H1 (cell line): ENCODE data around the gene VEZT. TPM values are rescaled to one million over a fixed set of nuclear protein-coding genes. Genes with fewer than 3 reads are reported as not detected.

ENCODE experiments used
- CTCF ChIA-PET: fragments of 300-600 bp; sonication (Branson Sonifier 250); formaldehyde crosslinking; loops from one replicate; lab custom pipeline; 2021; ENCODE audit not compliant: partially characterized antibody; lab: Charles Lee
- POLR2A ChIA-PET: fragments of 300-600 bp; sonication (Branson Sonifier 250); formaldehyde crosslinking; loops from one replicate; lab custom pipeline; 2021; ENCODE audit warnings: inconsistent platforms; ENCODE audit not compliant: partially characterized antibody; lab: Charles Lee
- DNase-seq, 2 experiments: peaks; one replicate each; pipeline versions ENCODE4 v3.0.0 to v3.0.0-alpha.2; 2010 to 2022; ENCODE audit warnings: low spot score in 2 of 2, low read depth in 1 of 2, mixed read lengths in 1 of 2
- FAIRE-seq: peaks from 2 replicates; lab custom pipeline; 2011; peaks lifted over from hg19 to GRCh38; lab: Jason Lieb, UNC
- H2AFZ ChIP-seq: 2 replicates; pipeline ENCODE4 v1.8.1; 2012; ENCODE audit warnings: low read length, inconsistent platforms
- H2AK5ac ChIP-seq: 2 replicates; pipeline ENCODE4 v1.6.1; 2013; ENCODE audit warnings: low read depth, low read length
- H2BK120ac ChIP-seq: replicated peaks from 2 replicates; pipeline ENCODE3; 2013; ENCODE audit warnings: low read depth, low read length, inconsistent platforms
- H2BK12ac ChIP-seq: 2 replicates; pipeline ENCODE4 v1.6.1; 2013; ENCODE audit warnings: low read depth, low read length
- H2BK15ac ChIP-seq: 2 replicates; pipeline ENCODE4 v1.6.1; 2013; ENCODE audit warnings: low read length
- H2BK20ac ChIP-seq: 2 replicates; pipeline ENCODE4 v1.6.1; 2013; ENCODE audit warnings: low read length
- H2BK5ac ChIP-seq: 2 replicates; pipeline ENCODE4 v1.6.1; 2013; ENCODE audit warnings: low read depth, low read length
- H3K14ac ChIP-seq: 2 replicates; pipeline ENCODE4 v1.6.1; 2013; ENCODE audit warnings: inconsistent platforms; ENCODE audit not compliant: insufficient read length
- H3K18ac ChIP-seq: 2 replicates; pipeline ENCODE4 v1.6.1; 2013; ENCODE audit warnings: low read length; ENCODE audit errors: extremely low read depth
- H3K23ac ChIP-seq: 2 replicates; pipeline ENCODE4 v1.6.1; 2013; ENCODE audit warnings: inconsistent platforms; ENCODE audit not compliant: insufficient read length
- H3K23me2 ChIP-seq: 2 replicates; pipeline ENCODE4 v1.6.1; 2013; ENCODE audit warnings: low read depth, low read length
- H3K27ac ChIP-seq: 2 replicates; pipeline ENCODE4 v1.6.1; 2011; ENCODE audit warnings: low read depth, low read length, inconsistent platforms
- H3K27me3 ChIP-seq, 4 experiments: replicated peaks in 1 of 4; 1 replicate in 1 of 4; 2 replicates in 3 of 4; pipeline versions ENCODE4 v1.6.1 to v1.8.1; 2011 to 2013; ENCODE audit warnings: low read length in 3 of 4, mild to moderate bottlenecking in 3 of 4, inconsistent platforms in 2 of 4, mixed read lengths in 2 of 4, moderate library complexity in 1 of 4; ENCODE audit not compliant: control insufficient read depth in 3 of 4, insufficient read depth in 3 of 4; ENCODE audit errors: extremely low read depth in 1 of 4
- H3K36me3 ChIP-seq, 4 experiments: 2 replicates each; pipeline versions ENCODE4 v1.6.1 to v1.8.1; 2011 to 2013; ENCODE audit warnings: mild to moderate bottlenecking in 4 of 4, low read length in 3 of 4, moderate library complexity in 2 of 4, control low read depth in 1 of 4, inconsistent platforms in 1 of 4; ENCODE audit not compliant: insufficient read depth in 4 of 4, control insufficient read depth in 2 of 4
- H3K4ac ChIP-seq: replicated peaks from 2 replicates; pipeline ENCODE3; 2013; ENCODE audit warnings: low read length, low read depth, mixed read lengths, inconsistent platforms; ENCODE audit not compliant: insufficient read length
- H3K4me1 ChIP-seq, 4 experiments: replicated peaks in 1 of 4; 1 replicate in 1 of 4; 2 replicates in 3 of 4; pipeline versions ENCODE4 v1.6.1 to v1.8.1; 2011 to 2013; ENCODE audit warnings: low read length in 3 of 4, inconsistent platforms in 2 of 4, mixed read lengths in 1 of 4; ENCODE audit not compliant: insufficient read depth in 4 of 4, control insufficient read depth in 3 of 4
- H3K4me2 ChIP-seq, 2 experiments: 2 replicates each; pipeline versions ENCODE4 v1.6.1 to v1.8.1; 2011 to 2013; ENCODE audit warnings: low read depth in 2 of 2, low read length in 2 of 2, control low read depth in 1 of 2, inconsistent platforms in 1 of 2, mild to moderate bottlenecking in 1 of 2; ENCODE audit not compliant: insufficient read depth in 1 of 2
- H3K4me3 ChIP-seq, 4 experiments: fragments of 200-600, 300-600 bp in 1 of 4; sonication (generic), shearing (Covaris generic), sonication (Bioruptor Twin) in 1 of 4; 2 replicates each; pipeline versions ENCODE4 v1.5.1 to v1.8.1; 2011 to 2016; ENCODE audit warnings: low read length in 4 of 4, low read depth in 3 of 4, control low read depth in 2 of 4, inconsistent platforms in 2 of 4, mild to moderate bottlenecking in 2 of 4, mixed read lengths in 1 of 4, moderate library complexity in 1 of 4; ENCODE audit not compliant: insufficient read depth in 2 of 4; ENCODE audit errors: extremely low read depth in 1 of 4
- H3K56ac ChIP-seq: replicated peaks from 2 replicates; pipeline ENCODE3; 2013; ENCODE audit warnings: low read depth, mild to moderate bottlenecking, mixed read lengths, low read length, inconsistent platforms; ENCODE audit not compliant: insufficient read length
- H3K79me1 ChIP-seq: 2 replicates; pipeline ENCODE4 v1.6.1; 2013; ENCODE audit warnings: low read depth, low read length, control low read depth
- H3K79me2 ChIP-seq, 2 experiments: 2 replicates each; pipeline versions ENCODE4 v1.6.1 to v1.8.1; 2012 to 2013; ENCODE audit warnings: low read length in 2 of 2, mild to moderate bottlenecking in 2 of 2, inconsistent platforms in 1 of 2; ENCODE audit not compliant: insufficient read depth in 2 of 2, control insufficient read depth in 1 of 2
- H3K9ac ChIP-seq, 4 experiments: replicated peaks in 1 of 4; 1 replicate in 1 of 4; 2 replicates in 3 of 4; pipeline versions ENCODE4 v1.6.1 to v1.8.1; 2011 to 2013; ENCODE audit warnings: low read depth in 3 of 4, low read length in 3 of 4, control low read depth in 2 of 4, mild to moderate bottlenecking in 2 of 4, moderate library complexity in 2 of 4, inconsistent platforms in 1 of 4; ENCODE audit errors: extremely low read depth in 1 of 4
- H3K9me3 ChIP-seq, 2 experiments: 2 replicates each; pipeline versions ENCODE4 v1.6.1 to v1.8.1; 2012 to 2013; ENCODE audit warnings: mild to moderate bottlenecking in 2 of 2, moderate library complexity in 2 of 2, control low read depth in 1 of 2, inconsistent platforms in 1 of 2, low read depth in 1 of 2, low read length in 1 of 2, mixed read lengths in 1 of 2; ENCODE audit not compliant: insufficient read depth in 2 of 2
- H4K20me1 ChIP-seq, 2 experiments: replicated peaks in 1 of 2; 2 replicates each; pipeline versions ENCODE3 to v1.8.1; 2011 to 2013; ENCODE audit warnings: inconsistent platforms in 2 of 2, low read length in 2 of 2, mild to moderate bottlenecking in 1 of 2; ENCODE audit not compliant: insufficient read depth in 2 of 2, control insufficient read depth in 1 of 2
- H4K5ac ChIP-seq: 2 replicates; pipeline ENCODE4 v1.6.1; 2013; ENCODE audit warnings: low read length, low read depth, mixed read lengths, inconsistent platforms; ENCODE audit not compliant: insufficient read length
- H4K8ac ChIP-seq: 2 replicates; pipeline ENCODE4 v1.8.0; 2013; ENCODE audit warnings: mild to moderate bottlenecking, moderate library complexity, low read length, inconsistent platforms; ENCODE audit not compliant: insufficient read depth; ENCODE audit errors: extremely low read depth
- H4K91ac ChIP-seq: replicated peaks from 2 replicates; pipeline ENCODE3; 2013; ENCODE audit warnings: low read length, mixed read lengths, inconsistent platforms; ENCODE audit not compliant: insufficient read length
- EP300 ChIP-seq, 2 experiments: IDR thresholded peaks; 1 replicate in 1 of 2; 2 replicates in 1 of 2; pipeline ENCODE4 v1.6.1; 2011 to 2012; ENCODE audit warnings: low read depth in 2 of 2, low read length in 2 of 2, mild to moderate bottlenecking in 2 of 2, borderline replicate concordance in 1 of 2, inconsistent platforms in 1 of 2, moderate library complexity in 1 of 2
- KDM4A ChIP-seq: IDR thresholded peaks from one replicate; pipeline ENCODE4 v1.7.1; 2012; ENCODE audit warnings: low read depth, mild to moderate bottlenecking, moderate library complexity, low read length, inconsistent platforms; ENCODE audit not compliant: severe bottlenecking
- NRF1 ChIP-seq: IDR thresholded peaks from 2 replicates; pipeline ENCODE4 v1.6.1; 2011; ENCODE audit warnings: mild to moderate bottlenecking, low read depth, low read length, improper control_type of control experiment
- POLR2A ChIP-seq, 2 experiments: IDR thresholded peaks; 1 replicate in 1 of 2; 2 replicates in 1 of 2; pipeline ENCODE4 v1.6.1; 2011; ENCODE audit warnings: low read depth in 2 of 2, low read length in 2 of 2, mild to moderate bottlenecking in 2 of 2; ENCODE audit errors: control extremely low read depth in 1 of 2
- POLR2AphosphoS5 ChIP-seq: IDR thresholded peaks from 2 replicates; pipeline ENCODE4 v1.6.1; 2011; ENCODE audit warnings: low read depth, low read length
- RBBP5 ChIP-seq: IDR thresholded peaks from 2 replicates; pipeline ENCODE4 v1.7.1; 2012; ENCODE audit warnings: low read depth, mild to moderate bottlenecking, inconsistent platforms, low read length, moderate library complexity, borderline replicate concordance
- SAP30 ChIP-seq: fragments of 300-600 bp; sonication (generic); IDR thresholded peaks from 2 replicates; pipeline ENCODE4 v1.7.1; 2012; ENCODE audit warnings: low read length, moderate library complexity, mild to moderate bottlenecking, inconsistent platforms; ENCODE audit not compliant: insufficient read depth, insufficient replicate concordance
- SIN3A ChIP-seq, 2 experiments: IDR thresholded peaks in 1 of 2; conservative IDR thresholded peaks in 1 of 2; 2 replicates each; pipeline ENCODE4 v1.6.1; 2011 to 2012; ENCODE audit warnings: low read length in 2 of 2, improper control_type of control experiment in 1 of 2, low read depth in 1 of 2, mild to moderate bottlenecking in 1 of 2
- SRF ChIP-seq: IDR thresholded peaks from 2 replicates; pipeline ENCODE4 v1.6.1; 2011; ENCODE audit warnings: mild to moderate bottlenecking, low read depth, low read length, moderate library complexity
- TCF12 ChIP-seq: IDR thresholded peaks from 2 replicates; pipeline ENCODE4 v1.6.1; 2011; ENCODE audit warnings: low read depth, mild to moderate bottlenecking, low read length
- YY1 ChIP-seq: IDR thresholded peaks from 2 replicates; pipeline ENCODE4 v1.6.1; 2011; ENCODE audit warnings: low read depth, mild to moderate bottlenecking, low read length
- WGBS, 2 experiments: shearing (Covaris generic) in 1 of 2; methylation state at CpG; one replicate each; pipeline versions ENCODE4 v1.1.6 to v1.1.7; 2013 to 2015; ENCODE audit warnings: low lambda C conversion rate in 2 of 2, mixed read lengths in 2 of 2, inconsistent platforms in 1 of 2, low coverage in 1 of 2, missing lambda C conversion rate in 1 of 2; ENCODE audit not compliant: insufficient replicate concordance in 2 of 2, insufficient coverage in 1 of 2, insufficient read length in 1 of 2; ENCODE audit errors: extremely low coverage in 1 of 2, missing lambda C conversion rate in 1 of 2; 5-methylcytosine and 5-hydroxymethylcytosine counted together
- polyA plus RNA-seq, 7 experiments: library from polyadenylated mRNA; depleted of rRNA in 3 of 7; stranded (reverse) in 5 of 7; unstranded in 2 of 7; fragments of >200 nt in 5 of 7; fragments of 200-250 nt in 2 of 7; gene quantifications; 1 replicate in 5 of 7; 2 replicates in 1 of 7; 4 replicates in 1 of 7; pipeline versions ENCODE4 v1.2.1 to v1.2.3, GENCODE V29; 2011 to 2013; ENCODE audit warnings: missing spikeins in 2 of 7, mixed read lengths in 2 of 7
- total RNA-seq: library from RNA; stranded (reverse); fragmentation: NEBNext Ultra II Directional; extraction: Animal tissue kit (Norgen Biotek cat#: 25700); gene quantifications from 2 replicates; pipeline ENCODE4 v1.2.1, GENCODE V29; 2021
- TF ChIP-seq, protein P1 (sequence below), 3 experiments: IDR thresholded peaks; 1 replicate in 2 of 3; 2 replicates in 1 of 3; pipeline versions ENCODE4 v1.5.1 to v1.6.1; 2011; ENCODE audit warnings: low read length in 3 of 3, mild to moderate bottlenecking in 3 of 3, inconsistent platforms in 2 of 3, low read depth in 1 of 3, moderate library complexity in 1 of 3; ENCODE audit not compliant: insufficient read depth in 1 of 3; ENCODE audit errors: control extremely low read depth in 1 of 3

Gene VEZT
- total and polyA plus RNA-seq, 2 of the 8 experiments (the other 6 are each of a cell fraction or from before 2014, with no cell fraction given): 44.0 to 56.1 TPM

GRCh38 chr12:95228617-95229016 lies 11.0 kb downstream of the VEZT start:
- Histone ChIP-seq H2BK120ac (no peak overlapping the region), H3K4me1 (no peaks in the 10 kb centered on the region), H2BK5ac (no peak overlapping the region), H3K4me2 (no peak overlapping the region), H3K23me2 (no peaks in the 10 kb centered on the region), H2BK15ac (no peak overlapping the region), H3K4me3 (no peak overlapping the region), H3K36me3 (peaks cover 0 to 22% (median 3%) of the 10 kb centered on the region in 4 experiments; a peak in 4 of 8 replicates), H4K91ac (no peak overlapping the region), H3K4ac (no peak overlapping the region), H3K79me1 (peaks cover 7% of the 10 kb centered on the region), H3K56ac (no peak overlapping the region), H2BK20ac (no peak overlapping the region), H3K9ac (no peak overlapping the region), H3K27me3 (no peaks in the 10 kb centered on the region), H3K14ac (no peak overlapping the region), H2AK5ac (no peak overlapping the region), H3K27ac (no peak overlapping the region), H4K20me1 (peaks cover 0 to 5% of the 10 kb centered on the region in 2 experiments), H3K79me2 (peaks cover 10 to 95% of the 10 kb centered on the region in 2 experiments), H4K5ac (no peak overlapping the region), H3K9me3 (no peaks in the 10 kb centered on the region), H2AFZ (no peak overlapping the region), H2BK12ac (no peak overlapping the region), H4K8ac (no peak overlapping the region), H3K18ac (no peak overlapping the region), H3K23ac (no peak overlapping the region)
- POLR2A ChIA-PET: interaction anchor here (4.5 kb wide), 1 partner anchor 11 kb away, joined by 17 read pairs; the partner anchor contains the start of genes FGD6 and VEZT
- no peak for DNase-seq
- CTCF ChIA-PET: no interaction called here
- FAIRE-seq: no peak
- WGBS, 2 experiments: 95% methylated on average over 2 of the region's 2 CpGs; no CpG with 5 or more reads in 1 of the 2 experiments
- TF ChIP-seq RBBP5 (no peak), POLR2AphosphoS5 (no peak), YY1 (no peak), POLR2A (IDR thresholded peaks at IDR 0.05; ENCODE audit: control extremely low read depth in 1 of 2, low read depth in 2 of 2, low read length in 2 of 2) (no peak), SRF (no peak), SAP30 (no peak), TCF12 (no peak), SIN3A (conservative IDR thresholded peaks at IDR 0.05 in 1 of 2, IDR thresholded peaks at IDR 0.05 in 1 of 2; ENCODE audit: low read depth in 1 of 2, low read length in 2 of 2) (no peak), NRF1 (no peak), EP300 (IDR thresholded peaks at IDR 0.05; ENCODE audit: borderline replicate concordance in 1 of 2, low read depth in 2 of 2, low read length in 2 of 2) (no peak), KDM4A (no peak)
- TF ChIP-seq, protein P1, sequence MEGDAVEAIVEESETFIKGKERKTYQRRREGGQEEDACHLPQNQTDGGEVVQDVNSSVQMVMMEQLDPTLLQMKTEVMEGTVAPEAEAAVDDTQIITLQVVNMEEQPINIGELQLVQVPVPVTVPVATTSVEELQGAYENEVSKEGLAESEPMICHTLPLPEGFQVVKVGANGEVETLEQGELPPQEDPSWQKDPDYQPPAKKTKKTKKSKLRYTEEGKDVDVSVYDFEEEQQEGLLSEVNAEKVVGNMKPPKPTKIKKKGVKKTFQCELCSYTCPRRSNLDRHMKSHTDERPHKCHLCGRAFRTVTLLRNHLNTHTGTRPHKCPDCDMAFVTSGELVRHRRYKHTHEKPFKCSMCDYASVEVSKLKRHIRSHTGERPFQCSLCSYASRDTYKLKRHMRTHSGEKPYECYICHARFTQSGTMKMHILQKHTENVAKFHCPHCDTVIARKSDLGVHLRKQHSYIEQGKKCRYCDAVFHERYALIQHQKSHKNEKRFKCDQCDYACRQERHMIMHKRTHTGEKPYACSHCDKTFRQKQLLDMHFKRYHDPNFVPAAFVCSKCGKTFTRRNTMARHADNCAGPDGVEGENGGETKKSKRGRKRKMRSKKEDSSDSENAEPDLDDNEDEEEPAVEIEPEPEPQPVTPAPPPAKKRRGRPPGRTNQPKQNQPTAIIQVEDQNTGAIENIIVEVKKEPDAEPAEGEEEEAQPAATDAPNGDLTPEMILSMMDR (IDR thresholded peaks at IDR 0.05; ENCODE audit: control extremely low read depth in 1 of 3, insufficient read depth in 1 of 3, low read depth in 1 of 3, low read length in 3 of 3): no peak
